Tibial nerve (tissue), 4 donors: ENCODE data around the gene RGS16.

Experiments used
- EP300 ChIP-seq, 2 donors: sonication (generic); formaldehyde crosslinking; IDR thresholded peaks; one replicate each; pipeline ENCODE4 v1.6.1; 2017; ENCODE audit warnings: antibody characterized with exemption in 2 of 2, mild to moderate bottlenecking in 1 of 2
- POLR2A ChIP-seq, 2 donors: fragments of 450-650 bp; IDR thresholded peaks; one replicate each; pipeline ENCODE4 v1.6.1; 2017; ENCODE audit warnings: antibody characterized with exemption in 2 of 2, mild to moderate bottlenecking in 2 of 2, moderate library complexity in 2 of 2
- TF ChIP-seq, protein P1 (sequence below), 5 experiments: fragments of 200-600 bp in 3 of 5; fragments of 450-650 bp in 2 of 5; sonication (generic) in 3 of 5; IDR thresholded peaks; one replicate each; pipeline ENCODE4 v1.5.1; 2016 to 2019; ENCODE audit warnings: antibody characterized with exemption in 5 of 5, mild to moderate bottlenecking in 3 of 5, moderate library complexity in 2 of 5

DNA sequence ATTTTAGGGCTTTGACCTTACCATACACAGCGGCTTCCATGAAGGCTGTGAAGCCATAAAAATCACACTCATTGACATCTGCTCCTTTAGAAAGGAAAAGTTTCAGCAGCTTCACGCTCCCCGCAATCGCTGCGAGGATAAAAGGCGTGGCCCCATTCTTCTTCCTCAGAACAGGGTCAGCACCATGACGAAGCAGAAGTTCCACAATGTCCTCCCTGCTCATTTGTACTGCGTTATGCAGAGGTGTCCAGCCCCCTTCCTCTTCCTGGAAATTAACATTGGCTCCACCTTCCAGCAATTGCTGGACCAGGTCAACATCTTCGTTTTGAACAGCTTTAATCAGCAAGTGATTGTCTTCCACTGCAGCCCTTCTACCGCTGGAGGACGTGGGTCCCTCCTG is 17.8 kb downstream of the RGS16 start:
- TF ChIP-seq, protein P1, sequence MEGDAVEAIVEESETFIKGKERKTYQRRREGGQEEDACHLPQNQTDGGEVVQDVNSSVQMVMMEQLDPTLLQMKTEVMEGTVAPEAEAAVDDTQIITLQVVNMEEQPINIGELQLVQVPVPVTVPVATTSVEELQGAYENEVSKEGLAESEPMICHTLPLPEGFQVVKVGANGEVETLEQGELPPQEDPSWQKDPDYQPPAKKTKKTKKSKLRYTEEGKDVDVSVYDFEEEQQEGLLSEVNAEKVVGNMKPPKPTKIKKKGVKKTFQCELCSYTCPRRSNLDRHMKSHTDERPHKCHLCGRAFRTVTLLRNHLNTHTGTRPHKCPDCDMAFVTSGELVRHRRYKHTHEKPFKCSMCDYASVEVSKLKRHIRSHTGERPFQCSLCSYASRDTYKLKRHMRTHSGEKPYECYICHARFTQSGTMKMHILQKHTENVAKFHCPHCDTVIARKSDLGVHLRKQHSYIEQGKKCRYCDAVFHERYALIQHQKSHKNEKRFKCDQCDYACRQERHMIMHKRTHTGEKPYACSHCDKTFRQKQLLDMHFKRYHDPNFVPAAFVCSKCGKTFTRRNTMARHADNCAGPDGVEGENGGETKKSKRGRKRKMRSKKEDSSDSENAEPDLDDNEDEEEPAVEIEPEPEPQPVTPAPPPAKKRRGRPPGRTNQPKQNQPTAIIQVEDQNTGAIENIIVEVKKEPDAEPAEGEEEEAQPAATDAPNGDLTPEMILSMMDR (IDR thresholded peaks at IDR 0.05): no peak
- no peak for TF ChIP-seq POLR2A (IDR thresholded peaks at IDR 0.05)
- TF ChIP-seq EP300 (IDR thresholded peaks at IDR 0.05): no peak
